PC-3 (cell line): ENCODE data around the gene SRRT. TPM values are rescaled to one million over a fixed set of nuclear protein-coding genes. Genes with fewer than 3 reads are reported as not detected.

ENCODE experiments used
- ATAC-seq: fragments of 200-7000 bp; cut with Tn5 transposase; 2 replicates; pipeline ENCODE4 v1.9.1; 2020; ENCODE audit warnings: mild to moderate bottlenecking, moderate library complexity
- BruUV-seq: library from RNA; stranded (reverse); fragments of 400-500 nt; replicated peaks from 2 replicates; lab custom pipeline; 2021; lab: Mats Ljungman, UMichigan
- CTCF ChIA-PET: fragments of 300-600 bp; sonication (Branson Sonifier 250); formaldehyde crosslinking; loops from one replicate; lab custom pipeline; 2022; ENCODE audit warnings: antibody characterized with exemption; lab: Charles Lee
- POLR2A ChIA-PET: fragments of 300-600 bp; sonication (Branson Sonifier 250); formaldehyde crosslinking; loops from one replicate; lab custom pipeline; 2022; ENCODE audit warnings: antibody characterized with exemption; ENCODE audit not compliant: unreplicated experiment; lab: Charles Lee
- DNase-seq: peaks from one replicate; pipeline ENCODE4 v3.0.0-alpha.2; 2015
- H2AFZ ChIP-seq: fragments of 300-600 bp; sonication (generic); 2 replicates; pipeline ENCODE4 v1.6.0; 2016; ENCODE audit warnings: antibody characterized with exemption, low read length
- H3F3A ChIP-seq: fragments of 300-600 bp; sonication (generic); one replicate; pipeline ENCODE4 v1.6.0; 2017; ENCODE audit warnings: antibody characterized with exemption, low read length, control low read depth, mild to moderate bottlenecking; ENCODE audit not compliant: unreplicated experiment
- H3K27ac ChIP-seq: fragments of 300-600 bp; sonication (generic); 2 replicates; pipeline ENCODE4 v1.5.1; 2016; ENCODE audit warnings: mild to moderate bottlenecking, low read length
- H3K27me3 ChIP-seq: fragments of 300-600 bp; sonication (generic); 2 replicates; pipeline ENCODE4 v1.6.1; 2016; ENCODE audit warnings: low read length, mixed read lengths
- H3K36me3 ChIP-seq: fragments of 300-600 bp; sonication (generic); 2 replicates; pipeline ENCODE4 v1.6.1; 2016; ENCODE audit warnings: low read depth, mixed run types, low read length, mixed read lengths
- H3K4me1 ChIP-seq: fragments of 300-600 bp; sonication (generic); 2 replicates; pipeline ENCODE4 v1.5.1; 2016; ENCODE audit warnings: low read length; ENCODE audit not compliant: insufficient read depth
- H3K4me2 ChIP-seq: fragments of 300-600 bp; sonication (generic); 2 replicates; pipeline ENCODE4 v1.6.0; 2016; ENCODE audit warnings: low read length
- H3K4me3 ChIP-seq: fragments of 300-600 bp; sonication (generic); 2 replicates; pipeline ENCODE4 v1.5.1; 2016; ENCODE audit warnings: mild to moderate bottlenecking, low read length, mixed read lengths
- H3K79me2 ChIP-seq: fragments of 300-600 bp; sonication (generic); 2 replicates; pipeline ENCODE4 v1.6.1; 2017; ENCODE audit warnings: low read length, mixed read lengths
- H3K9ac ChIP-seq: fragments of 300-600 bp; sonication (generic); 2 replicates; pipeline ENCODE4 v1.6.0; 2016; ENCODE audit warnings: mild to moderate bottlenecking, low read length
- H3K9me2 ChIP-seq: fragments of 300-600 bp; sonication (generic); replicated peaks from 2 replicates; pipeline ENCODE4 v1.6.1; 2016; ENCODE audit warnings: mixed run types, low read length, mixed read lengths
- H3K9me3 ChIP-seq: fragments of 300-600 bp; sonication (generic); 2 replicates; pipeline ENCODE4 v1.6.1; 2016; ENCODE audit warnings: low read length, mixed read lengths
- H4K20me1 ChIP-seq: fragments of 300-600 bp; sonication (generic); 2 replicates; pipeline ENCODE4 v1.6.1; 2016; ENCODE audit warnings: low read length, mixed read lengths
- EZH2 ChIP-seq: fragments of 300-600 bp; sonication (generic); IDR thresholded peaks from one replicate; pipeline ENCODE4 v1.6.1; 2017; ENCODE audit warnings: antibody characterized with exemption, mild to moderate bottlenecking, low read length; ENCODE audit not compliant: unreplicated experiment
- EZH2phosphoT487 ChIP-seq: fragments of 300-600 bp; sonication (generic); IDR thresholded peaks from 2 replicates; pipeline ENCODE4 v1.6.1; 2018; ENCODE audit warnings: mild to moderate bottlenecking, antibody characterized with exemption, low read length, borderline replicate concordance
- intact Hi-C: fragments of 100-400 bp; cut with micrococcal nuclease; formaldehyde crosslinking; loops from 2 replicates; pipeline ENCODE4 v1.9.0; 2023
- total RNA-seq: library from RNA; depleted of rRNA; stranded (reverse); fragments of >200 nt; gene quantifications from 2 replicates; pipeline ENCODE4 v1.2.3, GENCODE V29; 2014
- TF ChIP-seq, protein P1 (sequence below): fragments of 300-600 bp; sonication (generic); conservative IDR thresholded peaks from 2 replicates; pipeline ENCODE4 v1.5.1; 2017; ENCODE audit warnings: antibody characterized with exemption, low read depth, mild to moderate bottlenecking, low read length

Gene SRRT
- total RNA-seq, 1 experiment from 2014 or later, result 177 TPM

DNA sequence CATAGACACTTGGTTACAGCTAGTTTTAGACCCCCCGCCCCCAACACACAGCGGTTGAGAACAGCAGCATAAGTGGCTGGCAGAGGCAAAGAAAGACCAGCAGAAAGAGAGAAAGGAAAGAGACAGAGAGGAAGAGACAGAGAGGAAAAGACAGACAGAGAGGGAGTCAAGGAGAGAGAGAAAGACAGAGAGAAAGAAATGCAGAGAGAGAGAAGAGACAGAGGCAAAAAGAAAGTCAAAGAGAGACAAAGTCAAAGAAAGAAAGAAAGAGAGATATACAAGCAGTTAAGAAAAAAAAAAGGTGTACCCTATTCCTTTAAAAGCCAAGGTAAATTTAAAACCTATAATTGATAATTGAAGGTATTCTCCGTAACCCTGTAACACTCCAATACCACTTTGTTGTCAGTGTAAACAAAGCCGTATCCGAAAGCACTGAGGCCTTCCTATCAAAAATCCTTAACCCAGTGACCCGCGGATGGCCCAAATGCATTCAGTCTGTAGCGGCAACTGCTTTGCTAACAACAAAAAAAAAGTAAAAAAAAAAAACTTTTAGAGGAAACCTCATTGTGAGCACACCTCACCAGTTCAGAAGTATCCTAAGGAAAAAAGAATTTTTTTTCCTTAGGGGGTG, 34.3 kb upstream of the SRRT start:
- no peaks in the 10 kb centered on the region for H3K27me3 ChIP-seq
- no peaks in the 10 kb centered on the region for H3K79me2 ChIP-seq
- intact Hi-C loops, result no loop called here
- no peak overlapping the region for H3K4me3 ChIP-seq
- no peak overlapping the region for H3K4me2 ChIP-seq
- BruUV-seq, result no TSS peak
- H3K9me3 ChIP-seq, result no peaks in the 10 kb centered on the region
- H3K4me1 ChIP-seq, result no peaks in the 10 kb centered on the region
- DNase-seq (no peak), ATAC-seq (no peak)
- no peak overlapping the region for H3K9ac ChIP-seq
- no peaks in the 10 kb centered on the region for H3K36me3 ChIP-seq
- no peaks in the 10 kb centered on the region for H3F3A ChIP-seq
- TF ChIP-seq EZH2, result no peak
- TF ChIP-seq EZH2phosphoT487, result no peak
- TF ChIP-seq, protein P1, sequence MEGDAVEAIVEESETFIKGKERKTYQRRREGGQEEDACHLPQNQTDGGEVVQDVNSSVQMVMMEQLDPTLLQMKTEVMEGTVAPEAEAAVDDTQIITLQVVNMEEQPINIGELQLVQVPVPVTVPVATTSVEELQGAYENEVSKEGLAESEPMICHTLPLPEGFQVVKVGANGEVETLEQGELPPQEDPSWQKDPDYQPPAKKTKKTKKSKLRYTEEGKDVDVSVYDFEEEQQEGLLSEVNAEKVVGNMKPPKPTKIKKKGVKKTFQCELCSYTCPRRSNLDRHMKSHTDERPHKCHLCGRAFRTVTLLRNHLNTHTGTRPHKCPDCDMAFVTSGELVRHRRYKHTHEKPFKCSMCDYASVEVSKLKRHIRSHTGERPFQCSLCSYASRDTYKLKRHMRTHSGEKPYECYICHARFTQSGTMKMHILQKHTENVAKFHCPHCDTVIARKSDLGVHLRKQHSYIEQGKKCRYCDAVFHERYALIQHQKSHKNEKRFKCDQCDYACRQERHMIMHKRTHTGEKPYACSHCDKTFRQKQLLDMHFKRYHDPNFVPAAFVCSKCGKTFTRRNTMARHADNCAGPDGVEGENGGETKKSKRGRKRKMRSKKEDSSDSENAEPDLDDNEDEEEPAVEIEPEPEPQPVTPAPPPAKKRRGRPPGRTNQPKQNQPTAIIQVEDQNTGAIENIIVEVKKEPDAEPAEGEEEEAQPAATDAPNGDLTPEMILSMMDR, result no peak
- no peak overlapping the region for H3K27ac ChIP-seq
- ChIA-PET POLR2A (no interaction called here), CTCF (no interaction called here)
- H2AFZ ChIP-seq, result no peak overlapping the region
- H4K20me1 ChIP-seq, result no peaks in the 10 kb centered on the region
- H3K9me2 ChIP-seq, result no peaks in the 10 kb centered on the region

DNA sequence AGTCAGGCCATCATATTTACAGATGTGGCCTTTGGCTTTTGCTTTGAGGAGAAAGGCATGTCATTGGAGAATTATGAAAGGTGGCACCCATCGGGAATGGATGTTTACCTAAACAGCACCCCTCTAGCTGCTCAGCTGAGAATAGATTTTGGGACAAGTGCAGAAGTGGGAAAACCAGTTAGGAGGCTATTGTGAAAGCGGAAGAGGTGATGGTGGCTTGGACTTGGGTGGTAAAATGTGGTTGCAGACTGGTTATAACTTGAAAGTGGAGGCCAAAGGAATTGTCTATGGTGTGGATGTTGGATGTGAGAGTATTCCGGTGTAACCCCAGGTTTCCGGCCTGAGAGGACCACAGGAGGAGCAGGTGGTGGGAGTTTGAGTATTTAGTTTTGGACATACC, 27.5 kb upstream of the SRRT start:
- POLR2A ChIA-PET, result no interaction called here
- no peak for ATAC-seq
- Histone ChIP-seq H3F3A (no peaks in the 10 kb centered on the region), H4K20me1 (no peaks in the 10 kb centered on the region), H3K27ac (no peak overlapping the region), H3K27me3 (no peaks in the 10 kb centered on the region), H3K36me3 (no peaks in the 10 kb centered on the region), H3K9me3 (no peaks in the 10 kb centered on the region), H3K9me2 (no peaks in the 10 kb centered on the region), H3K79me2 (no peaks in the 10 kb centered on the region), H2AFZ (no peak overlapping the region), H3K4me2 (no peak overlapping the region), H3K9ac (no peak overlapping the region), H3K4me1 (0 out of 2 replicates have a peak, but pooled peaks cover 4% of the 10 kb centered on the region), H3K4me3 (no peak overlapping the region)
- no TSS peak for BruUV-seq
- intact Hi-C loops, result no loop called here
- DNase-seq, result no peak
- TF ChIP-seq EZH2, result no peak
- no peak for TF ChIP-seq EZH2phosphoT487
- TF ChIP-seq, protein P1, result no peak
- CTCF ChIA-PET, result no interaction called here
